Thyroid gland (tissue), 4 donors: ENCODE measurements around the gene AXL.

Experiments used
- CTCF ChIP-seq, 6 experiments: fragments of 200-600 bp in 3 of 6; fragments of 450-650 bp in 3 of 6; sonication (generic) in 3 of 6; IDR thresholded peaks; one replicate each; pipeline ENCODE4 v1.5.1; 2016 to 2019; ENCODE audit warnings: antibody characterized with exemption in 6 of 6, mild to moderate bottlenecking in 2 of 6, inconsistent platforms in 1 of 6, moderate library complexity in 1 of 6
- POLR2A ChIP-seq, 2 donors: fragments of 450-650 bp; IDR thresholded peaks; one replicate each; pipeline ENCODE4 v1.6.1; 2017; ENCODE audit warnings: antibody characterized with exemption in 2 of 2, mild to moderate bottlenecking in 2 of 2, moderate library complexity in 1 of 2

- TF ChIP-seq CTCF (IDR thresholded peaks at IDR 0.05) (no peak), POLR2A (IDR thresholded peaks at IDR 0.05) (no peak)
These were observed 1.3 kb upstream of the AXL start for GRCh38 chr19:41217741-41218140.
